HCT116 (cell line): ENCODE data around the gene KCTD17. TPM values are rescaled to one million over a fixed set of nuclear protein-coding genes. Genes with fewer than 3 reads are reported as not detected.

Experiments
- ATAC-seq: fragments of 200-7000 bp; cut with Tn5 transposase; 2 replicates; pipeline ENCODE4 v1.9.1; 2020; ENCODE audit warnings: mild to moderate bottlenecking, moderate library complexity
- BruUV-seq: library from RNA; stranded (reverse); fragments of 400-500 nt; replicated peaks from 2 replicates; lab custom pipeline; 2021; lab: Mats Ljungman, UMichigan
- CTCF ChIA-PET: fragments of 300-600 bp; sonication (Branson Sonifier 250); formaldehyde crosslinking; loops from one replicate; lab custom pipeline; 2021; ENCODE audit warnings: antibody characterized with exemption; lab: Charles Lee
- POLR2A ChIA-PET: fragments of 300-600, 350-600 bp; sonication (Branson Sonifier 250); formaldehyde crosslinking; loops from one replicate; lab custom pipeline; 2021; ENCODE audit warnings: antibody characterized with exemption; lab: Charles Lee
- RAD21 ChIA-PET, 2 experiments: fragments of 300-600 bp; sonication (Branson Sonifier 250); formaldehyde crosslinking; loops; one replicate each; lab custom pipeline; 2023; ENCODE audit warnings: low total read pairs in 2 of 2; ENCODE audit not compliant: uncharacterized antibody in 2 of 2, unreplicated experiment in 2 of 2, low non-redundant PET in 1 of 2; lab: Charles Lee
- DNase-seq: peaks from one replicate; pipeline ENCODE4 v3.0.0-alpha.2; 2010; ENCODE audit warnings: low read depth, low spot score
- H2AFZ ChIP-seq: fragments of 200-600 bp; shearing (Covaris generic), sonication (generic); 2 replicates; pipeline ENCODE4 v1.6.1; 2017; ENCODE audit warnings: low read depth, mixed run types, mixed read lengths, antibody characterized with exemption, low read length; ENCODE audit not compliant: poor library complexity, severe bottlenecking
- H3K27ac ChIP-seq: 2 replicates; pipeline ENCODE4 v1.5.1; 2012; ENCODE audit warnings: low read depth, low read length
- H3K27me3 ChIP-seq: fragments of 200-600 bp; sonication (generic); 2 replicates; pipeline ENCODE4 v1.6.1; 2016; ENCODE audit warnings: mixed run types, low read length, mixed read lengths; ENCODE audit not compliant: insufficient read depth
- H3K36me3 ChIP-seq, 2 experiments: fragments of 200-500 bp in 1 of 2; fragments of 200-600 bp in 1 of 2; sonication (Bioruptor generic) in 1 of 2; sonication (generic) in 1 of 2; 2 replicates each; pipeline versions ENCODE4 v1.5.1 to v1.6.1; 2014 to 2016; ENCODE audit warnings: low read length in 2 of 2, inconsistent platforms in 1 of 2, mixed read lengths in 1 of 2, mixed run types in 1 of 2; ENCODE audit not compliant: insufficient read depth in 2 of 2, control insufficient read depth in 1 of 2
- H3K4me1 ChIP-seq, 2 experiments: fragments of 200-600 bp in 1 of 2; sonication (generic) in 1 of 2; 2 replicates each; pipeline versions ENCODE4 v1.5.1 to v1.6.1; 2012 to 2017; ENCODE audit warnings: low read length in 2 of 2, inconsistent platforms in 1 of 2, mild to moderate bottlenecking in 1 of 2, mixed read lengths in 1 of 2, mixed run types in 1 of 2, moderate library complexity in 1 of 2; ENCODE audit not compliant: insufficient read depth in 2 of 2, control insufficient read depth in 1 of 2
- H3K4me2 ChIP-seq: fragments of 200-600 bp; sonication (generic); 2 replicates; pipeline ENCODE4 v1.6.1; 2017; ENCODE audit warnings: mixed run types, low read length, mixed read lengths
- H3K4me3 ChIP-seq, 2 experiments: fragments of 200-600 bp in 1 of 2; sonication (generic) in 1 of 2; replicated peaks in 1 of 2; 2 replicates each; pipeline ENCODE4 v1.5.1; 2011 to 2016; ENCODE audit warnings: low read length in 2 of 2, control low read depth in 1 of 2, low read depth in 1 of 2, mild to moderate bottlenecking in 1 of 2, mixed read lengths in 1 of 2, mixed run types in 1 of 2
- H3K79me2 ChIP-seq: fragments of 200-600 bp; sonication (generic); 2 replicates; pipeline ENCODE4 v1.6.1; 2017; ENCODE audit warnings: mild to moderate bottlenecking, mixed run types, low read length, moderate library complexity, mixed read lengths; ENCODE audit not compliant: insufficient read depth
- H3K9ac ChIP-seq: fragments of 200-600 bp; sonication (generic); 2 replicates; pipeline ENCODE4 v1.6.1; 2016; ENCODE audit warnings: low read length, mixed read lengths
- H3K9me2 ChIP-seq: fragments of 200-600 bp; sonication (generic), shearing (Covaris generic); 2 replicates; pipeline ENCODE4 v1.6.1; 2017; ENCODE audit warnings: mixed run types, mild to moderate bottlenecking, moderate library complexity; ENCODE audit not compliant: insufficient read depth
- H3K9me3 ChIP-seq, 2 experiments: fragments of 200-500 bp in 1 of 2; fragments of 200-600 bp in 1 of 2; sonication (Bioruptor generic) in 1 of 2; sonication (generic) in 1 of 2; 2 replicates each; pipeline ENCODE4 v1.6.1; 2014 to 2017; ENCODE audit warnings: low read length in 2 of 2, mixed read lengths in 2 of 2, inconsistent platforms in 1 of 2, low read depth in 1 of 2, mild to moderate bottlenecking in 1 of 2, mixed run types in 1 of 2, moderate library complexity in 1 of 2; ENCODE audit not compliant: control insufficient read depth in 1 of 2, insufficient read depth in 1 of 2
- H4K20me1 ChIP-seq: fragments of 200-600 bp; sonication (generic), shearing (Covaris generic); 2 replicates; pipeline ENCODE4 v1.6.1; 2017; ENCODE audit warnings: mixed run types, mild to moderate bottlenecking, moderate library complexity; ENCODE audit not compliant: insufficient read depth
- EZH2 ChIP-seq: fragments of 200-600 bp; sonication (generic); IDR thresholded peaks from 2 replicates; pipeline ENCODE4 v1.6.1; 2017; ENCODE audit warnings: antibody characterized with exemption, mixed run types
- EZH2phosphoT487 ChIP-seq: fragments of 200-600 bp; IDR thresholded peaks from 2 replicates; pipeline ENCODE4 v1.6.1; 2018; ENCODE audit warnings: antibody characterized with exemption, borderline replicate concordance
- SIN3A ChIP-seq: IDR thresholded peaks from 2 replicates; pipeline ENCODE4 v1.6.1; 2012; ENCODE audit warnings: low read depth
- ZFX ChIP-seq: fragments of 450-650 bp; IDR thresholded peaks from 2 replicates; pipeline ENCODE4 v1.6.1; 2017
- intact Hi-C: fragments of 100-400 bp; cut with micrococcal nuclease; formaldehyde crosslinking; loops from 2 replicates; pipeline ENCODE4 v1.10.0; 2022
- total RNA-seq: library from RNA; stranded (reverse); gene quantifications from one replicate; pipeline ENCODE4 v1.2.1, GENCODE V29; 2021; ENCODE audit not compliant: unreplicated experiment
- TF ChIP-seq, protein P1 (sequence below), 3 experiments: fragments of 200-600 bp in 1 of 3; sonication (generic) in 1 of 3; IDR thresholded peaks in 2 of 3; conservative IDR thresholded peaks in 1 of 3; 2 replicates each; pipeline ENCODE4 v1.5.1; 2012 to 2017; ENCODE audit warnings: low read depth in 2 of 3, low read length in 2 of 3, antibody characterized with exemption in 1 of 3, borderline replicate concordance in 1 of 3, control low read depth in 1 of 3, mild to moderate bottlenecking in 1 of 3, mixed read lengths in 1 of 3, mixed run types in 1 of 3, moderate library complexity in 1 of 3; ENCODE audit not compliant: insufficient read depth in 1 of 3

The KCTD17 gene
- total RNA-seq, 1 experiment from 2014 or later: 23.4 TPM

DNA sequence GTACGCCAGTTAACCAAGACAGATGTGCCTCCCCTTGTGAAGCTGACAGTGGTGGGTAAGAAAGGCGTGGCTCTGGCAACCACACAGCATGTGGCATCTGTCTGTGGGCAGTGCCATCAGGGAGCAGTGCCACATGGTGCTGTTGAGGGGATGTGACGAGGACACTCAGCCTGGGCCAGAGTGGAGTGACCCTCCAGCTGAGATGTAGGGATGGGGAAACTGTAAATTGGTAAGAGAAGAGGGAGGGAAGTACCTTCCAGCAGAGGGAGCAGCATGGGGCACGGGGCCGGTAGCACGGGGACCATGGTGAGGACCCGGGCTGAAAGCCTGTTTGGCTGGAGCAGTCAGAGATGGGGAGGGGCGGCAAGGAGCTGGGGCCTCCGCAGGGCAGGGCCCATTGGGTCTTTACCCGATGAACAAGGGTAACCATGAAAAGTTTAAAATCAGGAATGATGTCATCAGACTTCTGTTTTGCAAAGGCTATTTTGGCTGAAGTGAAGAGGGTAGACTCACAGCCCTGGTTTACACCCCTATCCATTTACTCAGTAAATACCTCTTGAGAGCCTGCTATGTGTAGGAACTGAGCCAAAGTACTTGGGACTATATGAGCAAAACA is 47.5 kb downstream of the KCTD17 start:
- Histone ChIP-seq H3K36me3 (no peaks in the 10 kb centered on the region), H3K9ac (no peak overlapping the region), H3K4me1 (peaks cover 0 to 14% of the 10 kb centered on the region in 2 experiments; a peak in 1 of 4 replicates), H3K9me3 (no peaks in the 10 kb centered on the region), H2AFZ (no peak overlapping the region), H3K79me2 (no peaks in the 10 kb centered on the region), H3K27me3 (no peaks in the 10 kb centered on the region; the same call in 1 of the 2 replicates), H3K27ac (no peak overlapping the region), H3K4me3 (no peak overlapping the region), H4K20me1 (no peaks in the 10 kb centered on the region), H3K4me2 (no peak overlapping the region), H3K9me2 (no peaks in the 10 kb centered on the region)
- ChIA-PET CTCF (interaction anchor here (0.6 kb wide), 1 partner anchor 21 kb away, joined by 3 read pairs; no protein-coding TSS in a partner anchor), RAD21 (no interaction called here), POLR2A (no interaction called here)
- intact Hi-C loops: no loop called here
- no peak for TF ChIP-seq ZFX
- TF ChIP-seq, protein P1, sequence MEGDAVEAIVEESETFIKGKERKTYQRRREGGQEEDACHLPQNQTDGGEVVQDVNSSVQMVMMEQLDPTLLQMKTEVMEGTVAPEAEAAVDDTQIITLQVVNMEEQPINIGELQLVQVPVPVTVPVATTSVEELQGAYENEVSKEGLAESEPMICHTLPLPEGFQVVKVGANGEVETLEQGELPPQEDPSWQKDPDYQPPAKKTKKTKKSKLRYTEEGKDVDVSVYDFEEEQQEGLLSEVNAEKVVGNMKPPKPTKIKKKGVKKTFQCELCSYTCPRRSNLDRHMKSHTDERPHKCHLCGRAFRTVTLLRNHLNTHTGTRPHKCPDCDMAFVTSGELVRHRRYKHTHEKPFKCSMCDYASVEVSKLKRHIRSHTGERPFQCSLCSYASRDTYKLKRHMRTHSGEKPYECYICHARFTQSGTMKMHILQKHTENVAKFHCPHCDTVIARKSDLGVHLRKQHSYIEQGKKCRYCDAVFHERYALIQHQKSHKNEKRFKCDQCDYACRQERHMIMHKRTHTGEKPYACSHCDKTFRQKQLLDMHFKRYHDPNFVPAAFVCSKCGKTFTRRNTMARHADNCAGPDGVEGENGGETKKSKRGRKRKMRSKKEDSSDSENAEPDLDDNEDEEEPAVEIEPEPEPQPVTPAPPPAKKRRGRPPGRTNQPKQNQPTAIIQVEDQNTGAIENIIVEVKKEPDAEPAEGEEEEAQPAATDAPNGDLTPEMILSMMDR (IDR thresholded peaks at IDR 0.05 in 2 of 3, conservative IDR thresholded peaks at IDR 0.05 in 1 of 3; ENCODE audit: borderline replicate concordance in 1 of 3, insufficient read depth in 1 of 3, low read depth in 2 of 3, low read length in 2 of 3): peak in 2 of 3 experiments; percentile 42 to 44; a peak in 4 of 6 replicates
- TF ChIP-seq EZH2phosphoT487: no peak
- TF ChIP-seq EZH2: no peak
- DNase-seq (no peak), ATAC-seq (peak; percentile 76)
- BruUV-seq: no TSS peak

DNA sequence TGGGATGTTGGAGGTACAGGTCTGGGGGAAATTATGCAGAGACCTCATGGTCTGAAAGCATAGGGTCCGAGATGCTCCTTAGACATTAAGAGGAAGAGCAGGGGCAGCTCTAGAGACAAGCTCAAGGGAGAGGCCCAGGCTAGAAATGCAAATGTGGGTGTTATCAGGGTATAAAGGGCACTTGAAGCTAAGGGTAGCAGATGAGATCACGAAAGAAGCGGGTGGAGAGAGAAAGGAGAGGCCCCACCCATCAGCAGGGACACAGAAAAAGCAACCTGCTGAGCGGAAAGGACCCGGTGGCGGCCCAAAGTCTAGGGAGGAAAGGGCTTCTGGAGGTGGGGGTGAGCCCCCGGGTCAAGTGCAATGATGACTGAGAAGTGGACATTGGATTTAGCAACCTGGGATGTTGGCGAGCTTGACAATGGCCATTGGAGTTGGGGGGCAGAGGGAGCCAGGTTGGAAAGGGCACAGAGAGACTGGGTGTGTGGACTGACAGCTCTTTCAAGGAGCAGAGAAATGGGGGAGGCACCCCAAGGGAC is 49.1 kb downstream of the KCTD17 start:
- no peak overlapping the region for H2AFZ ChIP-seq
- no peaks in the 10 kb centered on the region for H3K79me2 ChIP-seq
- TF ChIP-seq SIN3A (no peak), EZH2phosphoT487 (no peak)
- TF ChIP-seq, protein P1 (IDR thresholded peaks at IDR 0.05 in 2 of 3, conservative IDR thresholded peaks at IDR 0.05 in 1 of 3; ENCODE audit: borderline replicate concordance in 1 of 3, insufficient read depth in 1 of 3, low read depth in 2 of 3, low read length in 2 of 3): no peak
- H3K9ac ChIP-seq: no peak overlapping the region
- H3K27ac ChIP-seq: no peak overlapping the region
- DNase-seq (no peak), ATAC-seq (no peak)
- BruUV-seq: no TSS peak
- no peaks in the 10 kb centered on the region for H4K20me1 ChIP-seq
- H3K9me3 ChIP-seq: no peaks in the 10 kb centered on the region
- no peaks in the 10 kb centered on the region for H3K9me2 ChIP-seq
- no peak overlapping the region for H3K4me2 ChIP-seq
- peaks cover 0 to 14% of the 10 kb centered on the region in 2 experiments; a peak in 1 of 4 replicates for H3K4me1 ChIP-seq
- intact Hi-C loops: no loop called here
- ChIA-PET POLR2A (no interaction called here), RAD21 (no interaction called here), CTCF (no interaction called here)
- no peaks in the 10 kb centered on the region for H3K36me3 ChIP-seq
- no peaks in the 10 kb centered on the region; the same call in 1 of the 2 replicates for H3K27me3 ChIP-seq
- no peak overlapping the region for H3K4me3 ChIP-seq
